Renal cortical epithelial cell (primary cell): Measurements from ENCODE around the gene SFXN5. TPM values are rescaled to one million over a fixed set of nuclear protein-coding genes. Genes with fewer than 3 reads are reported as not detected.
"Not testable (repeated sequence)": the region's sequence is repeated elsewhere in the genome, so short reads cannot be mapped to it uniquely, and the experiment has no call there.

Experiments
- DNase-seq: peaks from one replicate; pipeline ENCODE4 v3.0.0-alpha.2; 2011; ENCODE audit warnings: low read depth
- total RNA-seq: library from RNA; depleted of rRNA; stranded (reverse); fragments of >200 nt; gene quantifications from 2 replicates; pipeline ENCODE4 v1.2.3, GENCODE V29; 2014

The SFXN5 gene
- total RNA-seq, 1 donor from 2014 or later, result 16.0 TPM

DNA sequence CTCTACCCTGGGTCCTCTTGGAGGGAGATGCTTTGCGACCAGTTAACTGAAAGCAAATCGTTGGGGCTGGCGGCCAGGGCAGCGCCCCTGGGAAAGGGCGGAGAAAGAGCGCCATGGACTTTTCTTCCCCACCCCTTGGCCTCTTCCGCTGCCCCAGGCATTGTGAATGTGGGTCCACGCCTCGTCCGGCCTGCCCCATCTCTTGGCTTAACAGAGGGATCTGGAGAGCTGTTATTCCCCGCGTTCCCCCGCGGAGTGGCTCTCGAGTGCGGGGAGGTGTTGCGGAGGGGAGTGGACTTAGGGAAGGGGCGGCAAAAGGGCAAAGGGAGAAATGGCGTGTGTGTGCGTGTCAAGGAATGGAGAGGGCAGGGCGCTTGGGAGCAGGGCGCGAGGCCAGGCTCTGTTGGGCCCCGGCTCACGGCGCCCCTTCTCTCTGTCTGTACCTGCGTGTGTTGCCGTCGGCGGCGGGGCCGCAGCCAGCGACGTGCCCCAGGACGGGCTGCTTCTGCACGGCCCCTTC is 147.6 kb downstream of the SFXN5 start:
- DNase-seq, result no peak

DNA sequence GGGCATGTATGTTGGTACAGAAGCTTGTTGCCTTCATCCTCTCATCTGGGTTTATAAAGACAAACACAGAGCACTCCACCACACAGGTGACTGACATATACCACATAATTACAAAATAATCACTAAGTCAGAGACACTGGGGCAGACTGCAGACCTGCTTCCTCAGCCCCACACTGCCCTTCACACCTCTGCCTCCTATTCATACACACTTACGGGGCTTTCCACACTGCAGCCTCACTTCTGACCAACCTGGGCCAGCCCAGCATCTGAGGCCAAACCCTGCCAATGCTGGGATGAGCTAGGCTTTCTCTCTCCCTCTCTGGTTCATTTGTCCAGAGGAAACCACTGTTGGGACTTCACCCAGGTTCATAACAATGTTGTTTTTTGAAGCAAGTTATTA is 149.7 kb downstream of the SFXN5 start:
- no peak for DNase-seq

- no peak for DNase-seq
These were observed 150.2 kb downstream of the SFXN5 start for GRCh38 chr2:72921088-72921851.

DNA sequence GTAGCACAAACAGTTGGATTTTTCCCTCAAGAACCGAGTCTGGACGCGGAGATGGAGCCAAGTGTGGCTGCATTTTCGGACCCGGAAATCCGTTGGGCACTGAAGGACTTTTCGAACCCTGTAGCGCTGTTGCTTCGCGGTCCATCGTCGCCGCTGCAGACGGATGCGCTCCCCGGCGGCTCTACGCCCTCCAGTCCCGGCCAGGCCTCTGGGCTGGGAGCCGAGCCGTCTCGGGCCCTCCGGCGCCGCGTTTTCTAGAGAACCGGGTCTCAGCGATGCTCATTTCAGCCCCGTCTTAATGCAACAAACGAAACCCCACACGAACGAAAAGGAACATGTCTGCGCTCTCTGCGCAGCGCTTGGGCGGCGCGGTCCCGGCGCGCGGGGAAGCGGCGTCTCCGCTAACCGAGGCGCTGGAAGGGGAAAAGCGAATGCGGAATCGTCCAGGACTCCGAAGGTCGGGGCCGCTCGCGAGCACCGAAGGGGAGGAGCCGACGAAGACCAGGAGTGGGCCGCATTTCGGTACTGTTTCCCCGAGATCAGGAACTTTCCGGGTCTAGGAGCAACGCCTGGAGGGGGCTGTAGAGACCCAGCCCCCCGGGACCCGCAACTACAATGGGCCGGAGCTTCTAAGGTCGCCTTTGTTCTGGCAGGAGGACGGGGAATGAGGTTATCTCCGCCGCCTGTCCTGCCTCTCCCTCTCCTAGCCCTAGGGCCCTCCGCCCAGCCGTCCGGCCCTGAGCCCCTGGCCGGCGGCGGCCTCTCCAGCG is 151.0 kb downstream of the SFXN5 start:
- DNase-seq, result no peak

DNA sequence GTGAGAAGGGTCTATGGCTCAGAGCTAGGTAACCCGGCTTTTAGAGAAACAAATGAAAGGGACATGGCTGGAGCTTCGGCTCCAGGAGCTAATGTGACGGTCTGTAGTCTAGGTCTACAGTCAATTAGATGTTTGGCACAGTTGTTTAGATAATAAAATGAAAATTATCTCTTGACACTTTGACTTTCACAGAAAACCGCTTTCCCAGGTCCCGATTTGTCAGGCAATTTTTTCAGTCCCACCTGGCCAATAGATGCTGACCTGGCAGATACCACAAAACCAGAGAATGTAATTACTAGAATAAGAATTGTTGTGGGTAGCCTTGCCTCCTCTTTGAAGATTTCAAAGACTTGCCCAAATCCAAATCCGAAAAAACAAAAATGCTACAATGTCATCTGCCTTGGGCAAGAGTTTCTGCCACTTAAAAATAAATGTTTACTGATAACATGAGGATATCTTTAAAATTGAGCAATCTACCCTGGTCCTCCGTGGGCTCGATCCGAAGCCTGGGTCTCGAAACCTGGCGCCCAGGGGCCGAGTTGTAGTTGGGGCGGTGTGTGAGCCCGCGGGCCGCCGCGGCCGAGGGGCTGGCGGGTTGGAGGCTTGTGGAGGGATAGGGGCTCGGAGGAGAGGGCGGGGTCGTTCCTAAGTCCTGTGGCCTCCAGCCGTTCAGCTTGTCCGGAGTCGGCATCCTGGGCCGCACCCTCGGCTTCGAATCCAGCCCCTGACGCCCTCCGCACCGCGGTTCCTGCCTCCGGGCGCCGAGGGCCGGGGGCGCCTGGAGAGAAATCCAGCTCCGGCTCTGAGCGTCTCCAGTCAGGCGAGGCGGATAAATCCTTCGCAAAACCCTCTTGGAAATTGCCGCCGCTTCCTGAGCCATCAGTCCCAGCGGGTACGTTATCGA is 151.8 kb downstream of the SFXN5 start:
- DNase-seq, result no peak

- no peak for DNase-seq
These were observed 153.5 kb downstream of the SFXN5 start for GRCh38 chr2:72917877-72918553.

GRCh38 chr2:72917138-72917876 is 154.2 kb downstream of the SFXN5 start, which contains the start of gene EMX1:
Gene EMX1, plus strand, starts transcription at chr2:72917519. Its CDS starts 334 bp downstream, at chr2:72917853.
- DNase-seq, result peak; percentile 44

DNA sequence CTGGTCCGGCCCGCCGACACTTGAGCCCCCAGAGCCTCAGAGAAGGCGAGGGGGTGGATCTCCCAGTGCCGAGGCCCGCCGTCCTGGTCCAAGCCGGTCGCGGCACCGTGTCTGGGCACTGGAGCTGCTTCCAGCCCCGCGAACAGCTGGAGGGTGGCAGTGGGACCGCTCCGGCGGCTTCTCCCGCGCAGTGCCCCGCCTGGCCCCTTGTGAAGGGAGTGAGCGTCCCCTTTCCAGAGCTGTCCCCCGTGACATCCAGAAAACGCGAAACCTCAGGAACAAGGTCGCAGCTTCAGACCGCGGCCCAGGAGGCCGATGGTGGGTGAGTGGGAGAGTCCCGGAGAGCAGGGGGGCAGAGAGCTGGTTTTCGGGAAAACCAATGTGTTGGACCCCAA is 154.8 kb downstream of the SFXN5 start:
- no peak for DNase-seq

- no peak for DNase-seq
These were observed 155.4 kb downstream of the SFXN5 start for GRCh38 chr2:72915907-72916742.

DNA sequence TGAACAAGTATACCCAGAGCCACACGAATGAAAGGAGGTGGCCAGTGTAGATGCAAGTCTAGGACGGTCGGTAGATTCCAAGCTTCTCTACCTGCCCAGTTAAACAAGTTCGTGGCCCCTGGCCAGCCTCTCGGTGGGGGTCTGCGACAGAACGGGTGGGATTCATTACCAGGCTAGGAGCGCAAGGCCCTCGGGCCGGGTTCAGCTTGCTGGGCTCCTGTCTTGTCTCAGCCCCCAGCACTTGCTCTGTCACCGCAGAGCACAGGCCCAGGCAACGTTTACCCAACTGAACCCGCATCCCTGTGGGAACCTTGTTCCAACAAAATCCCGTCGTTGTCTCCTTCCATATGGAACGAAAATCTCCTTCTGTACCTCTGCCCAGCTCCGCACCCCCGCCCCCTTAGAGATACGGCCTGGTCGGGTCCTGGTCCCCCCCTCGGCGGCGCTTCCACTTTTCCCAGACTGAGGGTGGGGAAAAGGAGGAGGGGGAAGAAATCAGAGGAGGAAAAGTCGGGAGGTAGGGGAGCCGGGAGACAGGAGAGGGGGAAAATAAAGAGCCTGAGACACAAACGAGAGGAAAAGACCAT is 156.1 kb downstream of the SFXN5 start:
- DNase-seq, result no peak

- no peak for DNase-seq
These were observed 156.8 kb downstream of the SFXN5 start for GRCh38 chr2:72914589-72915319.

- DNase-seq, result no peak
These were observed 157.3 kb downstream of the SFXN5 start for GRCh38 chr2:72914206-72914559.

- DNase-seq, result no peak
These were observed 157.9 kb downstream of the SFXN5 start for GRCh38 chr2:72913486-72914205.

GRCh38 chr2:72911256-72911655 is 160.3 kb downstream of the SFXN5 start:
- peak; percentile 97 for DNase-seq

DNA sequence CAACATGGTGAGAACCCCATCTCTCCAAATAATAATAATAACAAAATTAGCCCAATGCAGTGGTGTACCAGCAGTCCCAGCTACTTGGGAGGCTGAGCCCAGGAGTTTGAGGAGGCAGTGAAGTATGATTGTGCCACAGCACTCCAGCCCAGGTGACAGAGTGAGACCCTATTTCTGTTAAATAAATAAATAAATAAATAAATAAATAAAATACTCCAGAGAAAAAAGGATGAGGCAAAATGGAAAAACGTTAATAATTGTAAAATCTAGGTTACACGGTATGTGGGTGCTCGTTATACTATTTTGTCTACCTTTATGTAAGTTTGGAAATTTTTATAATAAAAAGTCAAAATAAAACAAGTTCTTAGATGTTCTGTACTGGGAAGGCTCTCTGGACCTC is 162.8 kb downstream of the SFXN5 start:
- no peak for DNase-seq

DNA sequence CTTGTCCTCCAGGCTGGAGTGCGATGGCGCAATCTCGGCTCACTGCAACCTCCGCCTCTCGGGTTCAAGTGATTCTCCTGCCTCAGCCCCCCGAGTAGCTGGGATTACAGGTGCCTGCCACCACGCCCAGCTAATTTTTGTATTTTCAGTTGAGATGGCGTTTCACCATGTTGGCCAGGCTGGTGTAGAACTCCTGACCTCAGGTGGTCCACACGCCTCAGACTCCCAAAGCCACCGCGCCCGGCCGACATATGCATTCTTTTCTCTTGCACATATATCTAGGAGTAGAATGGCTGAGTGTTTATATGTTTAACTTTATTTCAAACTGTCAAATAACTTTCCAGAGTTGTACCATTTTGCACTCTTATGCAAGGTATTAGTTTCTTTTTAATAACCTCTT is 164.1 kb downstream of the SFXN5 start:
- not testable (repeated sequence) for DNase-seq

- DNase-seq, result no peak
These were observed 170.1 kb downstream of the SFXN5 start for GRCh38 chr2:72901426-72901825.
